OCI-LY7 (cell line): Measurements from ENCODE around the gene ANO3. TPM values are rescaled to one million over a fixed set of nuclear protein-coding genes. Genes with fewer than 3 reads are reported as not detected.

ENCODE experiments used
- BruUV-seq: library from RNA; stranded (reverse); fragments of 400-500 nt; replicated peaks from 2 replicates; lab custom pipeline; 2021; lab: Mats Ljungman, UMichigan
- CTCF ChIA-PET: fragments of 300-600 bp; sonication (Branson Sonifier 250); formaldehyde crosslinking; loops from one replicate; lab custom pipeline; 2022; ENCODE audit warnings: antibody characterized with exemption; ENCODE audit not compliant: unreplicated experiment; lab: Charles Lee
- POLR2A ChIA-PET: fragments of 300-600 bp; sonication (Branson Sonifier 250); formaldehyde crosslinking; loops from one replicate; lab custom pipeline; 2022; ENCODE audit warnings: antibody characterized with exemption; lab: Charles Lee
- DNase-seq: peaks from one replicate; pipeline ENCODE4 v3.0.0-alpha.2; 2015; ENCODE audit warnings: low spot score
- H2AFZ ChIP-seq: fragments of 200-600 bp; sonication (generic), shearing (Covaris generic); 2 replicates; pipeline ENCODE4 v1.6.1; 2014; ENCODE audit warnings: mild to moderate bottlenecking, antibody characterized with exemption, low read length, moderate library complexity
- H3K27ac ChIP-seq: fragments of 200-600 bp; sonication (generic); 2 replicates; pipeline ENCODE4 v1.5.1; 2014; ENCODE audit warnings: mixed run types, low read depth, mild to moderate bottlenecking, moderate library complexity, low read length, inconsistent platforms; ENCODE audit not compliant: poor library complexity, severe bottlenecking
- H3K36me3 ChIP-seq: fragments of 200-600 bp; sonication (generic); 2 replicates; pipeline ENCODE4 v1.6.1; 2014; ENCODE audit warnings: mild to moderate bottlenecking, antibody characterized with exemption, low read length, moderate library complexity, mixed read lengths; ENCODE audit not compliant: insufficient read depth
- H3K4me1 ChIP-seq: fragments of 200-600 bp; sonication (generic); 2 replicates; pipeline ENCODE4 v1.5.1; 2014; ENCODE audit warnings: mild to moderate bottlenecking, low read length; ENCODE audit not compliant: insufficient read depth, poor library complexity, severe bottlenecking
- H3K4me2 ChIP-seq: fragments of 200-600 bp; sonication (generic); 2 replicates; pipeline ENCODE4 v1.6.1; 2014; ENCODE audit warnings: mild to moderate bottlenecking, low read length
- H3K4me3 ChIP-seq: fragments of 200-600 bp; sonication (generic); 2 replicates; pipeline ENCODE4 v1.5.1; 2014; ENCODE audit warnings: mild to moderate bottlenecking, low read depth, low read length; ENCODE audit not compliant: poor library complexity, severe bottlenecking
- H3K79me2 ChIP-seq: fragments of 200-600 bp; sonication (generic); 2 replicates; pipeline ENCODE4 v1.6.1; 2016; ENCODE audit warnings: low read depth, mild to moderate bottlenecking, low read length, moderate library complexity, mixed read lengths; ENCODE audit not compliant: insufficient read depth
- H3K9me2 ChIP-seq: fragments of 200-600 bp; sonication (generic); 2 replicates; pipeline ENCODE4 v1.6.1; 2016; ENCODE audit warnings: mild to moderate bottlenecking, low read length, mixed read lengths; ENCODE audit not compliant: insufficient read depth
- H3K9me3 ChIP-seq: fragments of 200-600 bp; sonication (generic); 2 replicates; pipeline ENCODE4 v1.6.1; 2014; ENCODE audit warnings: mild to moderate bottlenecking, mixed run types, low read length, mixed read lengths
- H4K20me1 ChIP-seq: fragments of 200-600 bp; sonication (generic); 2 replicates; pipeline ENCODE4 v1.6.1; 2014; ENCODE audit warnings: mild to moderate bottlenecking, antibody characterized with exemption, low read length, moderate library complexity, mixed read lengths; ENCODE audit not compliant: insufficient read depth
- EZH2phosphoT487 ChIP-seq: fragments of 200-600 bp; sonication (generic); IDR thresholded peaks from 2 replicates; pipeline ENCODE4 v1.6.1; 2018; ENCODE audit warnings: low read depth, borderline replicate concordance, mild to moderate bottlenecking, mixed run types, antibody characterized with exemption, low read length, moderate library complexity, mixed read lengths
- intact Hi-C: fragments of 100-400 bp; cut with micrococcal nuclease; formaldehyde crosslinking; loops from one replicate; pipeline ENCODE4 v1.10.0; 2022; ENCODE audit not compliant: unreplicated experiment
- total RNA-seq, 2 experiments: library from RNA; depleted of rRNA in 1 of 2; stranded (reverse); fragments of >200 nt in 1 of 2; shearing (Covaris generic) in 1 of 2; gene quantifications; 2 replicates each; pipeline ENCODE4 v1.2.3, GENCODE V29; 2014 to 2022
- TF ChIP-seq, protein P1 (sequence below): fragments of 200-600 bp; sonication (generic); conservative IDR thresholded peaks from 2 replicates; pipeline ENCODE4 v1.5.1; 2014; ENCODE audit warnings: mild to moderate bottlenecking, antibody characterized with exemption, low read length, moderate library complexity, mixed read lengths

The ANO3 gene
- total RNA-seq, 2 experiments from 2014 or later: 0.03 TPM; not detected in 1

DNA sequence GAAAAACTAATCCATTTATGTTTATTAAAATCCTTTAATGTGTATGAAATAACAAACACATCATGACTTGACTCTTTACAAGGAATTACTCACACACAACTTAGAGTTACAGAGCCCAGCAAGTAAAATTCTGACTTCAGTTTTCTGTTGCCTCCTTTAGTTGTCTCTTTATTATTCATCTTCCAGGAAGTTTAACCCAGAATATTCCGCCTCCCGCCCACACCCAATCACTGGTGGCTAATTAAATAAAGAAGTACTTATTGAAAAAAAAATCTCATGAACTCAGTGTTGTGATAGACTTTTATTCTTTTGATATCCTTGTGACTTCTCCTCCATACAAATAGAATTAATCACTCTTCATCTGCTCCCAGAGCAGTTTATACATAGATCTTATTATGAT, 178.2 kb downstream of the ANO3 start:
- DNase-seq: no peak
- no peak for TF ChIP-seq EZH2phosphoT487
- TF ChIP-seq, protein P1, sequence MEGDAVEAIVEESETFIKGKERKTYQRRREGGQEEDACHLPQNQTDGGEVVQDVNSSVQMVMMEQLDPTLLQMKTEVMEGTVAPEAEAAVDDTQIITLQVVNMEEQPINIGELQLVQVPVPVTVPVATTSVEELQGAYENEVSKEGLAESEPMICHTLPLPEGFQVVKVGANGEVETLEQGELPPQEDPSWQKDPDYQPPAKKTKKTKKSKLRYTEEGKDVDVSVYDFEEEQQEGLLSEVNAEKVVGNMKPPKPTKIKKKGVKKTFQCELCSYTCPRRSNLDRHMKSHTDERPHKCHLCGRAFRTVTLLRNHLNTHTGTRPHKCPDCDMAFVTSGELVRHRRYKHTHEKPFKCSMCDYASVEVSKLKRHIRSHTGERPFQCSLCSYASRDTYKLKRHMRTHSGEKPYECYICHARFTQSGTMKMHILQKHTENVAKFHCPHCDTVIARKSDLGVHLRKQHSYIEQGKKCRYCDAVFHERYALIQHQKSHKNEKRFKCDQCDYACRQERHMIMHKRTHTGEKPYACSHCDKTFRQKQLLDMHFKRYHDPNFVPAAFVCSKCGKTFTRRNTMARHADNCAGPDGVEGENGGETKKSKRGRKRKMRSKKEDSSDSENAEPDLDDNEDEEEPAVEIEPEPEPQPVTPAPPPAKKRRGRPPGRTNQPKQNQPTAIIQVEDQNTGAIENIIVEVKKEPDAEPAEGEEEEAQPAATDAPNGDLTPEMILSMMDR: no peak
- POLR2A ChIA-PET: interaction anchor here (1.0 kb wide), 1 partner anchor 9 kb away, joined by 3 read pairs; no protein-coding TSS in a partner anchor
- Histone ChIP-seq H3K4me3 (no peak overlapping the region), H2AFZ (no peak overlapping the region), H3K36me3 (no peaks in the 10 kb centered on the region), H3K4me1 (no peaks in the 10 kb centered on the region), H3K9me2 (no peaks in the 10 kb centered on the region), H4K20me1 (no peaks in the 10 kb centered on the region), H3K9me3 (no peaks in the 10 kb centered on the region), H3K79me2 (no peaks in the 10 kb centered on the region), H3K27ac (no peak overlapping the region), H3K4me2 (no peak overlapping the region)
- intact Hi-C loops: no loop called here
- CTCF ChIA-PET: no interaction called here
- BruUV-seq: no TSS peak

DNA sequence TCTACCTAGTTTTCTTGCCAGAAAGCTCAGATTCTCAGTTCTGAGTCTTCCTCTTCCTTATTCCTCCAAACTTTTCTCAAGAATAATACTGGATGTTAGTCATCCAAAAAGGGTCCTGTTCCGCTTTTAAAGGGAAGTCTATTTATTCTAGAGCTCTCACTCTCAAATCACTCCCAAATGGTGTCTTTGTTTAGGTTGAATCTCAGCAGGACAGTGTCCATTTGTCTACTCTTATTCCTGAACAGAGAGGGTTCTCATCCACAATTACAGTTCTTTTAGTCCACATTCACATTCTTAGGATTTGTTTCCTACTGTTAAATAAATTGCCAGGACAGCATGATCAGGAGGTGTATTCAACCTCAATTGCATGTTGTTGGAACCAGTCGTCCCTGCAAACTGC, 178.8 kb downstream of the ANO3 start:
- no peaks in the 10 kb centered on the region for H3K79me2 ChIP-seq
- H3K27ac ChIP-seq: no peak overlapping the region
- TF ChIP-seq, protein P1: no peak
- TF ChIP-seq EZH2phosphoT487: no peak
- CTCF ChIA-PET: no interaction called here
- no TSS peak for BruUV-seq
- H4K20me1 ChIP-seq: no peaks in the 10 kb centered on the region
- no peaks in the 10 kb centered on the region for H3K4me1 ChIP-seq
- no peak overlapping the region for H3K4me2 ChIP-seq
- no peak for DNase-seq
- H2AFZ ChIP-seq: no peak overlapping the region
- no peaks in the 10 kb centered on the region for H3K9me3 ChIP-seq
- no peaks in the 10 kb centered on the region for H3K36me3 ChIP-seq
- intact Hi-C loops: no loop called here
- H3K9me2 ChIP-seq: no peaks in the 10 kb centered on the region
- POLR2A ChIA-PET: interaction anchor here (0.6 to 1.0 kb wide), 2 partner anchors 10 to 1490 kb away, joined by 3 read pairs; no protein-coding TSS in a partner anchor
- H3K4me3 ChIP-seq: no peak overlapping the region

DNA sequence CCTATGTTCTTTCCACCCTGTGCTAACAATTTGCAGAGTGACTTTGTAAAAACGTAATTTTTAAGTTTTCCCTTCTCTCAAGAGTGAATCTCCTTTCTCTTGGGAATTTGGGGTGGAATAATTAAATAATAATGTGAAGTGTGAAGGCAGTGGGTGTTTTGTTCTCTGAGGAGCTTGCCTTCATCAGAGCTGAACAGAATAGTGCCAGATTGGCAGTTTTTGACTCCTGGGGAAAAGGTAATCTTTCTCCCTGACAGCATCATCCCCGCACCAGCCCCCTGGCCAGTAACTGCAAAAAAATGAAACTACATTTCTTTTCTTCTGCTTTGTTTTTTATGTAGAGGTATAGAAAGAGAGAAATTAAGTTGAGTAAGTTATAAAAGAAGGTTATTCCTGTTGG, 180.3 kb downstream of the ANO3 start:
- Histone ChIP-seq H3K9me3 (no peaks in the 10 kb centered on the region), H2AFZ (no peak overlapping the region), H3K9me2 (no peaks in the 10 kb centered on the region), H4K20me1 (no peaks in the 10 kb centered on the region), H3K79me2 (no peaks in the 10 kb centered on the region), H3K27ac (no peak overlapping the region), H3K4me2 (no peak overlapping the region), H3K4me3 (no peak overlapping the region), H3K36me3 (no peaks in the 10 kb centered on the region), H3K4me1 (no peaks in the 10 kb centered on the region)
- ChIA-PET CTCF (no interaction called here), POLR2A (no interaction called here)
- BruUV-seq: no TSS peak
- no peak for TF ChIP-seq EZH2phosphoT487
- TF ChIP-seq, protein P1: no peak
- intact Hi-C loops: no loop called here
- DNase-seq: no peak
